K562 treated with DMSO at 1 percent for 48 hours (cell line): ENCODE measurements around the gene GNG5. TPM values are rescaled to one million over a fixed set of nuclear protein-coding genes. Genes with fewer than 3 reads are reported as not detected.

Source experiments
- total RNA-seq: library from RNA; unstranded; fragments of 300-600 nt; gene quantifications from 2 replicates; pipeline ENCODE4 v1.2.3, GENCODE V29; 2022; ENCODE audit warnings: low replicate concordance; ENCODE audit errors: extremely low read depth

The GNG5 gene
- not detected in 2 replicates for total RNA-seq

DNA sequence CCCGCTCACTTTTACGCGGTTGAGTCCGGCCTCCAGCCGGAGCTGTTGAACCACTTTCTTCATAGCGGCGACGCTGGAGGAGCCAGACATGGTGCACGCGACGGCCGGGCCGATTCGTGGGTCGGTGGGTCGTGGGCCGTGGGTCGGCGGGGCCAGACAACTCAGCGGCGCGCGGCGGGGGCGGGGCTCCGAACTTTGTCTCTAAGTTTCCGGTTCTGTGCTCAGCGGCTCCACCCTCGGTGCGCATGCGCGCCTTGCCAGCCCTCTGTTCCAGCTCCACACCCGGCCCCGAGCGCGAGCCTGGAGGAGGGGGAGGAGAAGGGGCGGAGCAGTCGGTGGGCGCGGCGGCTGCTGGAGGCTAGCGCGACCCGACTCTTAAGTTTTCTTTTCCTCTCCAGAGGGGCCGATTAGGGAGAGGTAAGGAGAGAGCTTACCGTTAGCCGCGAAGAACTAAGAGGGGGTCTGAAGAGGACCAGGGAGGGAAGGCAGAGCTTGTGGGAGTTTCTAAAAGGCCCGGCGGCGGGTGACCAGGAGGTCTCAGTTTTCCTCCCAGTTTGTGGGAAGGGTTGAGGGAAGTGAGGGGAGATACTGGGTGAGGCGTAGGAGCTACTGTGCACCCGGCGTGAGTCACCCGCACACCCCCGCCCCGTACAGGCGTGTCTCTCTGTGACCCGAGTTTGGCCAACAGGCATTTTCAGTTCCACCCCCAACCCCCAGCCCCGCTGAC, at the start of gene GNG5, which contains the start of gene SPATA1:
Gene GNG5 (minus strand): TSS at position 580 of the 727 bp plus-strand sequence. CDS start 490 bp downstream, at position 90.
Gene SPATA1 (plus strand): TSS at position 385 of the 727 bp plus-strand sequence. CDS start 9,974 bp downstream, outside the sequence.

GRCh38 chr1:84478876-84479868, 27.2 kb downstream of the GNG5 start, which contains the start of gene RPF1:
TSS of gene RPF1 (plus strand) at chr1:84479266. CDS start at chr1:84479282, 16 bp downstream.

Other genes with a start within 250 kb of the GNG5 start
- not detected in 2 replicates for gene SAMD13, start 204.9 kb downstream of the GNG5 start, total RNA-seq
- not detected in 2 replicates for gene DNASE2B, start 108.1 kb downstream of the GNG5 start, total RNA-seq
- not detected in 2 replicates for gene RPF1, start 27.3 kb downstream of the GNG5 start, total RNA-seq
- not detected in 2 replicates for gene SPATA1, start 195 bp downstream of the GNG5 start, total RNA-seq
- gene CTBS, start 67.9 kb upstream of the GNG5 start, total RNA-seq: not detected in 2 replicates
- not detected in 2 replicates for gene SSX2IP, start 183.9 kb upstream of the GNG5 start, total RNA-seq